Frontal cortex (tissue), 4 donors: ENCODE measurements around the gene CABCOCO1. TPM values are rescaled to one million over a fixed set of nuclear protein-coding genes. Genes with fewer than 3 reads are reported as not detected.
"Not testable (repeated sequence)": the region's sequence is repeated elsewhere in the genome, so short reads cannot be mapped to it uniquely, and the experiment has no call there.

Source experiments
- DNase-seq, 2 donors: peaks; one replicate each; pipeline ENCODE4 v3.0.0; 2012; ENCODE audit warnings: low spot score in 2 of 2
- FAIRE-seq: peaks from 2 replicates; lab custom pipeline; 2012; peaks lifted over from hg19 to GRCh38; lab: Jason Lieb, UNC
- total RNA-seq: library from RNA; depleted of rRNA; stranded (reverse); fragments of >200 nt; gene quantifications from one replicate; pipeline ENCODE4 v1.2.3, GENCODE V29; 2014
- donor health status: control.
- donor health status: control.
- donor health status: control.

The CABCOCO1 gene
- total RNA-seq, 1 donor from 2014 or later: 4.9 TPM

GRCh38 chr10:61640856-61641255, 21.9 kb upstream of the CABCOCO1 start:
- FAIRE-seq (no peak), DNase-seq (no peak)

- DNase-seq: no peak
Observed at GRCh38 chr10:61642150-61642571, 20.6 kb upstream of the CABCOCO1 start.

GRCh38 chr10:61642676-61643075, 20.1 kb upstream of the CABCOCO1 start:
- no peak for DNase-seq
- no peak for FAIRE-seq

More at GRCh38 chr10:61642150-61642571, 20.6 kb upstream of the CABCOCO1 start:
- FAIRE-seq: no peak

- FAIRE-seq: no peak
- DNase-seq: no peak
Observed at GRCh38 chr10:61643316-61643751, 19.4 kb upstream of the CABCOCO1 start.

- FAIRE-seq: no peak
- no peak for DNase-seq
Observed at GRCh38 chr10:61653699-61654098, 9.0 kb upstream of the CABCOCO1 start.

GRCh38 chr10:61655335-61655851, 7.3 kb upstream of the CABCOCO1 start:
- FAIRE-seq (no peak), DNase-seq (no peak)

- FAIRE-seq (no peak), DNase-seq (no peak)
Observed at GRCh38 chr10:61663466-61663865, 737 bp downstream of the CABCOCO1 start.

- FAIRE-seq (no peak), DNase-seq (no peak)
Observed at GRCh38 chr10:61664985-61665384, 2.3 kb downstream of the CABCOCO1 start.

- no peak for DNase-seq
- no peak for FAIRE-seq
Observed at GRCh38 chr10:61669161-61669725, 6.5 kb downstream of the CABCOCO1 start.

GRCh38 chr10:61669849-61670248, 7.1 kb downstream of the CABCOCO1 start:
- FAIRE-seq: no peak
- DNase-seq: no peak

GRCh38 chr10:61673360-61673759, 10.6 kb downstream of the CABCOCO1 start:
- FAIRE-seq: no peak
- DNase-seq: no peak

- no peak for DNase-seq
- FAIRE-seq: no peak
Observed at GRCh38 chr10:61682323-61682722, 19.6 kb downstream of the CABCOCO1 start.

GRCh38 chr10:61683319-61683718, 20.6 kb downstream of the CABCOCO1 start:
- no peak for FAIRE-seq
- DNase-seq: no peak

GRCh38 chr10:61684894-61685507, 22.3 kb downstream of the CABCOCO1 start:
- FAIRE-seq: no peak
- no peak for DNase-seq

- no peak for DNase-seq
Observed at GRCh38 chr10:61688551-61689308, 26.0 kb downstream of the CABCOCO1 start.

GRCh38 chr10:61691667-61692066, 28.9 kb downstream of the CABCOCO1 start:
- FAIRE-seq, DNase-seq: not testable (repeated sequence)

More at GRCh38 chr10:61688551-61689308, 26.0 kb downstream of the CABCOCO1 start:
- FAIRE-seq: no peak

GRCh38 chr10:61692447-61693010, 29.8 kb downstream of the CABCOCO1 start:
- DNase-seq (no peak), FAIRE-seq (no peak)

GRCh38 chr10:61698968-61699655, 36.4 kb downstream of the CABCOCO1 start:
- no peak for FAIRE-seq
- no peak for DNase-seq

GRCh38 chr10:61701055-61701705, 38.5 kb downstream of the CABCOCO1 start:
- FAIRE-seq: no peak
- no peak for DNase-seq
